Right lobe of liver (tissue), 6 donors: ENCODE measurements around the gene RAD50. TPM values are rescaled to one million over a fixed set of nuclear protein-coding genes. Genes with fewer than 3 reads are reported as not detected.
"Not testable (repeated sequence)": the region's sequence is repeated elsewhere in the genome, so short reads cannot be mapped to it uniquely, and the experiment has no call there.

Experiments used
- ATAC-seq, 4 donors: fragments of 200-7000 bp; cut with Tn5 transposase; one replicate each; pipeline ENCODE4 v1.9.1; 2020; ENCODE audit warnings: mild to moderate bottlenecking in 4 of 4, moderate library complexity in 4 of 4
- DNase-seq, 3 donors: peaks; one replicate each; pipeline ENCODE4 v3.0.0-alpha.2; 2020
- H3K27ac ChIP-seq, 3 donors: fragments of 200-600 bp; one replicate each; pipeline ENCODE4 v1.8.0; 2022
- H3K27me3 ChIP-seq, 2 donors: fragments of 200-600 bp; one replicate each; pipeline ENCODE4 v1.8.0; 2022
- H3K36me3 ChIP-seq, 4 donors: fragments of 200-600 bp; sonication (generic) in 1 of 4; one replicate each; pipeline versions ENCODE4 v1.5.1 to v1.8.0; 2017 to 2022; ENCODE audit warnings: control low read depth in 1 of 4
- H3K4me1 ChIP-seq, 4 donors: fragments of 200-600 bp; sonication (generic) in 1 of 4; one replicate each; pipeline versions ENCODE4 v1.5.1 to v1.8.0; 2017 to 2022; ENCODE audit warnings: control low read depth in 1 of 4
- H3K4me3 ChIP-seq, 3 donors: fragments of 200-600 bp; one replicate each; pipeline ENCODE4 v1.8.0; 2022
- H3K9me3 ChIP-seq, 4 donors: fragments of 200-600 bp; sonication (generic) in 1 of 4; one replicate each; pipeline versions ENCODE4 v1.5.1 to v1.8.0; 2017 to 2022; ENCODE audit warnings: control low read depth in 1 of 4
- CTCF ChIP-seq, 4 donors: fragments of 200-600 bp in 3 of 4; fragments of 450-650 bp in 1 of 4; IDR thresholded peaks; one replicate each; pipeline versions ENCODE4 v1.5.1 to v1.8.0; 2016 to 2022; ENCODE audit warnings: antibody characterized with exemption in 4 of 4, mild to moderate bottlenecking in 2 of 4
- POLR2A ChIP-seq: fragments of 450-650 bp; IDR thresholded peaks from one replicate; pipeline ENCODE4 v1.6.1; 2017; ENCODE audit warnings: antibody characterized with exemption, mild to moderate bottlenecking
- WGBS: methylation state at CpG from one replicate; pipeline ENCODE4 v1.1.6; 2018; ENCODE audit warnings: low coverage, low lambda C conversion rate; ENCODE audit not compliant: insufficient coverage; ENCODE audit errors: missing lambda C conversion rate; 5-methylcytosine and 5-hydroxymethylcytosine counted together
- intact Hi-C, 2 donors: fragments of 100-400 bp; cut with DNase I; formaldehyde crosslinking; loops; one replicate each; pipeline versions ENCODE4 v1.11.2 to v1.14.1; 2022
- total RNA-seq, 6 experiments: library from RNA; depleted of rRNA in 2 of 6; stranded (reverse); fragments of >200 nt in 2 of 6; fragmentation: NEBNext Ultra II Directional in 3 of 6; extraction: Animal tissue kit (Norgen Biotek cat#: 25700) in 3 of 6; gene quantifications; one replicate each; pipeline versions ENCODE4 v1.1.0 to v1.2.4, GENCODE V29; 2016 to 2023
- donor health status: DM: no; HTN: yes; CAD: no.
- donor health status: DM: no; HTN: no; CAD: no.
- donor health status: DM: no; HTN: no; CAD: no.
- donor health status: DM: no; HTN: yes; CAD: no.
- donor health status: DM: no; HTN: yes; CAD: no.

RAD50 gene
- total RNA-seq, 6 experiments from 2014 or later, result 14.1 to 27.7 (median 17.9) TPM

DNA sequence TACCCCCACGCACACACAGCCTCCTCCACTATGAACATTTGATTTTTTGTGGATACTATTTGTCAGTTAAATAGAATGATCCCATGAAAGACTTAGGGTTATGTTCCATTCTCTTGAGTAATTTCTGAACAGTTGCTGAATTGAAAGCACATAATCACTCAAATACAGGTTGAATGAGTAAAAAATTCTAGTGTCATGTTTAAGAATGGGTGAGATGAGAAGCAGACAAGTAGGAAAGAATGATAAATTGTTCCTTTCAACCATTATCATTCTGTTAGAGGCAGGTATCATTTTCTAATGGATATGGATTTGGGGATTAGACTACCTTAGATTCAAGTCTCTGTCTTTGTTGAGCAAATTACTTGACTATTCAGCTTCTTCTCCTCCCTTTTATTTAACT, 19.3 kb downstream of the RAD50 start:
- Histone ChIP-seq H3K4me1 (no peaks in the 10 kb centered on the region), H3K27ac (no peak overlapping the region), H3K36me3 (peaks cover 0 to 27% (median 12%) of the 10 kb centered on the region in 4 donors), H3K4me3 (no peak overlapping the region), H3K9me3 (no peaks in the 10 kb centered on the region), H3K27me3 (no peaks in the 10 kb centered on the region)
- intact Hi-C loops, result no loop called here
- DNase-seq, result no peak
- ATAC-seq, result no peak
- TF ChIP-seq POLR2A, result no peak
- TF ChIP-seq CTCF (IDR thresholded peaks at IDR 0.05), result no peak
- 94% methylated on average over 1 of the region's 1 CpG for WGBS

DNA sequence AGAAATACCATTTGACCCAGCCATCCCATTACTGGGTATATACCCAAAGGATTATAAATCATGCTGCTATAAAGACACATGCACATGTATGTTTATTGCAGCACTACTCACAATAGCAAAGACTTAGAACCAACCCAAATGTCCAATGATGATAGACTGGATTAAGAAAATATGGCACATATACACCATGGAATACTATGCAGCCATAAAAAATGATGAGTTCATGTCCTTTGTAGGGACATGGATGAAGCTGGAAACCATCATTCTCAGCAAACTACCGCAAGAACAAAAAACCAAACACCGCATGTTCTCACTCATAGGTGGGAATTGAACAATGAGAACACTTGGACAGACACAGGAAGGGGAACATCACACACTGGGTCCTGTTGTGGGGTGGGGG, 27.8 kb downstream of the RAD50 start:
- H3K4me3 ChIP-seq, ATAC-seq, intact Hi-C loops, H3K4me1 ChIP-seq, H3K27me3 ChIP-seq, H3K27ac ChIP-seq, DNase-seq, H3K9me3 ChIP-seq: not testable (repeated sequence)
- H3K36me3 ChIP-seq, result peaks cover 0 to 46% (median 9%) of the 10 kb centered on the region in 4 donors
- WGBS, result 80% methylated on average over 1 of the region's 2 CpGs

- H3K36me3 ChIP-seq, result peaks cover 0 to 44% (median 6%) of the 10 kb centered on the region in 4 donors
These were observed 29.3 kb downstream of the RAD50 start for GRCh38 chr5:132586063-132586462.

GRCh38 chr5:132589467-132589866, 32.7 kb downstream of the RAD50 start:
- ATAC-seq, result no peak
- DNase-seq, result no peak
- Histone ChIP-seq H3K4me1 (no peaks in the 10 kb centered on the region), H3K4me3 (no peak overlapping the region), H3K27me3 (no peaks in the 10 kb centered on the region), H3K36me3 (peaks cover 0 to 32% (median 6%) of the 10 kb centered on the region in 4 donors), H3K27ac (no peak overlapping the region), H3K9me3 (no peaks in the 10 kb centered on the region)
- intact Hi-C loops, result no loop called here
- 94% methylated on average over 1 of the region's 1 CpG for WGBS
- no peak for TF ChIP-seq CTCF (IDR thresholded peaks at IDR 0.05)
- TF ChIP-seq POLR2A, result no peak

More at GRCh38 chr5:132586063-132586462, 29.3 kb downstream of the RAD50 start:
- Histone ChIP-seq H3K9me3 (no peaks in the 10 kb centered on the region), H3K4me3 (no peak overlapping the region), H3K4me1 (no peaks in the 10 kb centered on the region), H3K27ac (no peak overlapping the region), H3K27me3 (no peaks in the 10 kb centered on the region)
- no peak for DNase-seq
- TF ChIP-seq CTCF (IDR thresholded peaks at IDR 0.05) (no peak), POLR2A (no peak)
- ATAC-seq, result no peak
- intact Hi-C loops, result no loop called here

- Histone ChIP-seq H3K9me3 (no peaks in the 10 kb centered on the region), H3K27ac (no peak overlapping the region), H3K4me3 (no peak overlapping the region), H3K36me3 (peaks cover 0 to 47% (median 13%) of the 10 kb centered on the region in 4 donors), H3K27me3 (no peaks in the 10 kb centered on the region), H3K4me1 (no peaks in the 10 kb centered on the region)
- no peak for DNase-seq
- TF ChIP-seq POLR2A, result no peak
- TF ChIP-seq CTCF (IDR thresholded peaks at IDR 0.05), result no peak
- ATAC-seq, result no peak
- 80% methylated on average over 3 of the region's 3 CpGs for WGBS
- intact Hi-C loops, result no loop called here
These were observed 34.4 kb downstream of the RAD50 start for GRCh38 chr5:132591145-132591544.
